T-helper 1 cell treated with Interleukin-12 subunit alpha and Interleukin-12 subunit beta and Interleukin-4 antibody, amounts not matched to agents 30 ng/mL and 1 ng/mL, for 36 hours (primary cell): ENCODE results near the gene NDUFAF8. TPM values are rescaled to one million over a fixed set of nuclear protein-coding genes. Genes with fewer than 3 reads are reported as not detected.

Experiments used
- intact Hi-C: fragments of 100-400 bp; cut with micrococcal nuclease; formaldehyde crosslinking; loops from one replicate; pipeline ENCODE4 v1.15.1; 2024
- total RNA-seq: library from RNA; stranded (reverse); gene quantifications from 2 replicates; pipeline ENCODE4 v1.2.3, GENCODE V29; 2022

Gene NDUFAF8
- total RNA-seq, 1 donor from 2014 or later, result 47.3 TPM

- intact Hi-C loops, result no loop called here
These were observed 28.4 kb downstream of the NDUFAF8 start for GRCh38 chr17:81267390-81268067.

- intact Hi-C loops, result no loop called here
These were observed 31.2 kb downstream of the NDUFAF8 start for GRCh38 chr17:81270279-81270678.

GRCh38 chr17:81271226-81271625 is 32.1 kb downstream of the NDUFAF8 start:
- intact Hi-C loops, result no loop called here

GRCh38 chr17:81272616-81273015 is 33.5 kb downstream of the NDUFAF8 start:
- intact Hi-C loops, result no loop called here

- intact Hi-C loops, result no loop called here
These were observed 34.8 kb downstream of the NDUFAF8 start for GRCh38 chr17:81273698-81274470.

GRCh38 chr17:81274471-81274855 is 35.3 kb downstream of the NDUFAF8 start:
- intact Hi-C loops, result no loop called here

GRCh38 chr17:81276781-81277180 is 37.7 kb downstream of the NDUFAF8 start:
- intact Hi-C loops, result no loop called here

- intact Hi-C loops, result no loop called here
These were observed 38.3 kb downstream of the NDUFAF8 start for GRCh38 chr17:81277421-81277820.

GRCh38 chr17:81277946-81278693 is 39.0 kb downstream of the NDUFAF8 start:
- intact Hi-C loops, result no loop called here

- intact Hi-C loops, result no loop called here
These were observed 39.7 kb downstream of the NDUFAF8 start for GRCh38 chr17:81278831-81279230.

GRCh38 chr17:81279278-81280275 is 40.5 kb downstream of the NDUFAF8 start:
- intact Hi-C loops, result no loop called here

GRCh38 chr17:81280571-81280970 is 41.5 kb downstream of the NDUFAF8 start:
- intact Hi-C loops, result no loop called here

GRCh38 chr17:81282141-81282540 is 43.0 kb downstream of the NDUFAF8 start:
- intact Hi-C loops, result no loop called here

- intact Hi-C loops, result no loop called here
These were observed 43.8 kb downstream of the NDUFAF8 start for GRCh38 chr17:81282876-81283275.

GRCh38 chr17:81285179-81285878 is 46.2 kb downstream of the NDUFAF8 start:
- intact Hi-C loops, result loop anchor here (1.0 kb wide), 1 partner anchor 10 kb away; the partner anchor contains the start of gene SLC38A10

- intact Hi-C loops, result loop anchor here (1.0 kb wide), 1 partner anchor 9 kb away; the partner anchor contains the start of gene SLC38A10
These were observed 46.8 kb downstream of the NDUFAF8 start for GRCh38 chr17:81285894-81286293.

- intact Hi-C loops, result no loop called here
These were observed 47.5 kb downstream of the NDUFAF8 start for GRCh38 chr17:81286491-81287145.

- intact Hi-C loops, result no loop called here
These were observed 48.0 kb downstream of the NDUFAF8 start for GRCh38 chr17:81287152-81287551.

- intact Hi-C loops, result no loop called here
These were observed 48.8 kb downstream of the NDUFAF8 start for GRCh38 chr17:81287741-81288430.
